Transverse colon (tissue), 4 donors: Measurements from ENCODE around the gene TGFB2.

Experiments used
- POLR2A ChIP-seq: fragments of 450-650 bp; IDR thresholded peaks from one replicate; pipeline ENCODE4 v1.6.1; 2016; ENCODE audit warnings: antibody characterized with exemption, mild to moderate bottlenecking, moderate library complexity
- POLR2AphosphoS5 ChIP-seq, 3 donors: sonication (generic); formaldehyde crosslinking; IDR thresholded peaks; one replicate each; pipeline ENCODE4 v1.6.1; 2016; ENCODE audit warnings: antibody characterized with exemption in 3 of 3
- TF ChIP-seq, protein P1 (sequence below), 5 experiments: fragments of 200-600 bp in 3 of 5; fragments of 450-650 bp in 2 of 5; sonication (generic) in 3 of 5; IDR thresholded peaks; 1 replicate in 2 of 5; 2 replicates in 3 of 5; pipeline ENCODE4 v1.5.1; 2016 to 2017; ENCODE audit warnings: antibody characterized with exemption in 5 of 5, inconsistent platforms in 3 of 5, mild to moderate bottlenecking in 2 of 5, moderate library complexity in 1 of 5

DNA sequence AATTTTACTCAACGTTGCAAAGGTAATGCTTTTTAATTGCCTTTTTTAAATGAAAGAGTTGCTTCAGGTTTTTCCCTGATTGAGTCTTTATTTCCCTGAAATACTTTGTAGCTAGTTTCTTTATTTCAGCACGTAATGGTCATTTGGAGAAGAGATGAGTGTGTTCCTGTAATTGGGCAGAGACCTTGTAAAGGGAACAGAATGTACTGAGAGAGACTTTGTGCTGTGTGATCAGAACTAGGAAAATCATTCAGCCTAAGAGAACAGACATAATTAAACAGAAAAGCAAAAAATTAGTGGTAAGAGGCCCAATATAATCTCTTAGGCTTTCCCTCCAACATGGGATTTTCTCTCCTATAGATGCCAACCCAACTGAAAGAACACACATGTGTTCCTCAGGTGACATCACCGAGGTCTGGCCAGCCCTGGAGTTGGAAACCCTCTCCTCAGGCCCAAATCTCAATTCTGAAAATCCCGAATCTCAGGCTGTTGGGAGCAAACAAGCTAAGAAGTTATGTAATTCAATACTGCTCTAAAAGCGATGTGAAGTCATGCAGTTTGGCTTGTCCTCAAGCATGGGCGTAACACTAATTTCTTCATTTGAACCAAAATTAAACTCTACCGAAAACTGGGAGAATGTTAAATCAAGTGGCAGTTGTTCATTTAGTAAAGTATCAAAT is 102.0 kb downstream of the TGFB2 start:
- TF ChIP-seq, protein P1, sequence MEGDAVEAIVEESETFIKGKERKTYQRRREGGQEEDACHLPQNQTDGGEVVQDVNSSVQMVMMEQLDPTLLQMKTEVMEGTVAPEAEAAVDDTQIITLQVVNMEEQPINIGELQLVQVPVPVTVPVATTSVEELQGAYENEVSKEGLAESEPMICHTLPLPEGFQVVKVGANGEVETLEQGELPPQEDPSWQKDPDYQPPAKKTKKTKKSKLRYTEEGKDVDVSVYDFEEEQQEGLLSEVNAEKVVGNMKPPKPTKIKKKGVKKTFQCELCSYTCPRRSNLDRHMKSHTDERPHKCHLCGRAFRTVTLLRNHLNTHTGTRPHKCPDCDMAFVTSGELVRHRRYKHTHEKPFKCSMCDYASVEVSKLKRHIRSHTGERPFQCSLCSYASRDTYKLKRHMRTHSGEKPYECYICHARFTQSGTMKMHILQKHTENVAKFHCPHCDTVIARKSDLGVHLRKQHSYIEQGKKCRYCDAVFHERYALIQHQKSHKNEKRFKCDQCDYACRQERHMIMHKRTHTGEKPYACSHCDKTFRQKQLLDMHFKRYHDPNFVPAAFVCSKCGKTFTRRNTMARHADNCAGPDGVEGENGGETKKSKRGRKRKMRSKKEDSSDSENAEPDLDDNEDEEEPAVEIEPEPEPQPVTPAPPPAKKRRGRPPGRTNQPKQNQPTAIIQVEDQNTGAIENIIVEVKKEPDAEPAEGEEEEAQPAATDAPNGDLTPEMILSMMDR (IDR thresholded peaks at IDR 0.05) = no peak
- TF ChIP-seq POLR2A (no peak), POLR2AphosphoS5 (IDR thresholded peaks at IDR 0.05) (no peak)
